Measurements from ENCODE around the gene PANK4.

- no peak for TF ChIP-seq CTCF (conservative IDR thresholded peaks at IDR 0.05)
- no peak for TF ChIP-seq ZFX (IDR thresholded peaks at IDR 0.05)
These were observed 594 bp upstream of the PANK4 start for GRCh38 chr1:2526824-2527555.

Measured in C4-2B (cell line).